K562 (cell line): Measurements from ENCODE around the gene GFI1B. TPM values are rescaled to one million over a fixed set of nuclear protein-coding genes. Genes with fewer than 3 reads are reported as not detected.

Experiments
- CBFA2T3 ChIP-seq: fragments of 450-650 bp; IDR thresholded peaks from 2 replicates; pipeline ENCODE4 v1.6.1; 2017
- FOXM1 ChIP-seq, 2 experiments: fragments of 450-650 bp in 1 of 2; sonication (generic) in 1 of 2; formaldehyde crosslinking in 1 of 2; IDR thresholded peaks; 2 replicates each; pipeline versions ENCODE4 v1.6.1 to v1.9.0; 2017 to 2022; ENCODE audit warnings: low read depth in 2 of 2, mild to moderate bottlenecking in 2 of 2, missing genetic modification reagents in 1 of 2, moderate library complexity in 1 of 2
- MEIS2 ChIP-seq: fragments of 450-650 bp; IDR thresholded peaks from 2 replicates; pipeline ENCODE4 v1.6.1; 2014; ENCODE audit warnings: mild to moderate bottlenecking; ENCODE audit not compliant: partially characterized antibody
- NFE2 ChIP-seq: IDR thresholded peaks from 2 replicates; pipeline ENCODE4 v1.6.1; 2014; ENCODE audit warnings: antibody characterized with exemption, low read depth
- NR2F6 ChIP-seq: fragments of 450-650 bp; formaldehyde crosslinking; IDR thresholded peaks from 2 replicates; pipeline ENCODE4 v1.4.0; 2020; ENCODE audit warnings: mild to moderate bottlenecking
- NR3C1 ChIP-seq: sonication (generic); formaldehyde crosslinking; IDR thresholded peaks from 2 replicates; pipeline ENCODE4 v1.8.1; 2022; ENCODE audit warnings: missing genetic modification reagents
- PRMT5 ChIP-seq: sonication (generic); formaldehyde crosslinking; IDR thresholded peaks from 2 replicates; pipeline ENCODE4 v1.5.0; 2020; ENCODE audit warnings: missing genetic modification reagents
- SLC30A9 ChIP-seq: fragments of 250-450 bp; sonication (Bioruptor Pico); IDR thresholded peaks from 2 replicates; pipeline ENCODE4 v1.8.0; 2022; ENCODE audit warnings: mild to moderate bottlenecking, moderate library complexity
- TCF3 ChIP-seq: sonication (generic); formaldehyde crosslinking; IDR thresholded peaks from 2 replicates; pipeline ENCODE4 v1.4.0; 2020; ENCODE audit warnings: mild to moderate bottlenecking, missing genetic modification reagents
- TSC22D4 ChIP-seq: fragments of 450-650 bp; IDR thresholded peaks from 2 replicates; pipeline ENCODE4 v1.6.1; 2016; ENCODE audit warnings: missing genetic modification characterization, missing biosample characterization, control low read depth
- ZFP36 ChIP-seq: fragments of 150-350 bp; IDR thresholded peaks from 2 replicates; pipeline ENCODE4 v1.6.1; 2018; ENCODE audit warnings: low read length, low read depth; ENCODE audit not compliant: partially characterized antibody
- ZFX ChIP-seq: sonication (generic); formaldehyde crosslinking; IDR thresholded peaks from 2 replicates; pipeline ENCODE4 v1.8.0; 2022; ENCODE audit warnings: mild to moderate bottlenecking, missing genetic modification reagents, moderate library complexity
- ZNF121 ChIP-seq: sonication (generic); formaldehyde crosslinking; conservative IDR thresholded peaks from 2 replicates; pipeline ENCODE4 v1.8.0; 2022; ENCODE audit warnings: missing genetic modification reagents
- polyA plus RNA-seq, 8 experiments: library from polyadenylated mRNA; depleted of rRNA in 4 of 8; stranded (reverse) in 5 of 8; unstranded in 3 of 8; fragments of >200 nt; fragmentation: Nextera tagmentation in 2 of 8; fragmentation: Illumina TruSeq in 1 of 8; extraction: Ambion mirVana in 2 of 8; extraction: Trizol in 1 of 8; gene quantifications; 2 replicates each; pipeline versions ENCODE4 v1.2.1 to v1.2.3, GENCODE V29; 2011 to 2014; ENCODE audit warnings: inconsistent platforms in 1 of 8, missing spikeins in 1 of 8
- total RNA-seq, 7 experiments: library from RNA; depleted of rRNA in 6 of 7; stranded (reverse); fragments of >200 nt in 6 of 7; fragmentation: Illumina TruSeq in 2 of 7; extraction: Trizol in 2 of 7; gene quantifications; 2 replicates each; pipeline versions ENCODE4 v1.2.1 to v1.2.3, GENCODE V29; 2011 to 2021; ENCODE audit warnings: low replicate concordance in 1 of 7
- TF ChIP-seq, protein P1 (sequence below): IDR thresholded peaks from 2 replicates; pipeline ENCODE4 v1.6.1; 2011; ENCODE audit warnings: borderline replicate concordance, low read depth, mild to moderate bottlenecking, moderate library complexity, low read length; ENCODE audit not compliant: insufficient read depth, poor library complexity, severe bottlenecking
- TF ChIP-seq, protein P2 (sequence below): fragments of 250-450 bp; sonication (Bioruptor Pico); IDR thresholded peaks from 2 replicates; pipeline ENCODE4 v1.4.0; 2020
- TF ChIP-seq, protein P3 (sequence below): conservative IDR thresholded peaks from 2 replicates; pipeline ENCODE4 v1.6.1; 2011; ENCODE audit warnings: low read depth, mild to moderate bottlenecking, low read length; ENCODE audit not compliant: control insufficient read depth
- TF ChIP-seq, protein P4 (sequence below): fragments of 450-650 bp; IDR thresholded peaks from 2 replicates; pipeline ENCODE4 v1.6.1; 2016; ENCODE audit warnings: low read depth, mild to moderate bottlenecking, moderate library complexity
- TF ChIP-seq, protein P5 (sequence below): fragments of 450-650 bp; conservative IDR thresholded peaks from 2 replicates; pipeline ENCODE4 v1.6.1; 2016; ENCODE audit warnings: missing genetic modification characterization, low read depth, mild to moderate bottlenecking, missing compliant biosample characterization, moderate library complexity

The GFI1B gene
- total and polyA plus RNA-seq, 9 of the 15 experiments (the other 6 are each of a cell fraction or from before 2014, with no cell fraction given), result 8.0 to 75.7 (median 34.5) TPM

DNA sequence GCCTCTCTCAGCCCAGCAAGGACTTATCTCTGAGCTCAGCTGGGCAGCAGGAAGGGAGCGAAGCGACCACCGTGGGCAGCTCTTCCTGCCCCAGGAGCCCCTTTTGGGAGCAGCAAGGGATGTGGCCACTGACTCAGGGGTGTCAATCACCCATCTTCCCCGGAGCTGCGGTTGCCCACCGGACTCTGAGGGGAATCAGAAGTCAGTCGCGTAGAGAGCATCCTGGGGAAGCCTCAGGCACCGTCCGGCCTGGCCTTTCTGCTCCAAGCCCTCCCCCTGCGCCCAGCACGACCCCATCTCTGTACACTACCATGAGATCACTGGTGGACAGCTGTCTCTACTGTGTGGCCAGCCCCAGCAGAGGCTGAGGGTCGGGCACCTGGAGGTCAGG lies 24.6 kb downstream of the GFI1B start (continued):
- TF ChIP-seq, protein P1, sequence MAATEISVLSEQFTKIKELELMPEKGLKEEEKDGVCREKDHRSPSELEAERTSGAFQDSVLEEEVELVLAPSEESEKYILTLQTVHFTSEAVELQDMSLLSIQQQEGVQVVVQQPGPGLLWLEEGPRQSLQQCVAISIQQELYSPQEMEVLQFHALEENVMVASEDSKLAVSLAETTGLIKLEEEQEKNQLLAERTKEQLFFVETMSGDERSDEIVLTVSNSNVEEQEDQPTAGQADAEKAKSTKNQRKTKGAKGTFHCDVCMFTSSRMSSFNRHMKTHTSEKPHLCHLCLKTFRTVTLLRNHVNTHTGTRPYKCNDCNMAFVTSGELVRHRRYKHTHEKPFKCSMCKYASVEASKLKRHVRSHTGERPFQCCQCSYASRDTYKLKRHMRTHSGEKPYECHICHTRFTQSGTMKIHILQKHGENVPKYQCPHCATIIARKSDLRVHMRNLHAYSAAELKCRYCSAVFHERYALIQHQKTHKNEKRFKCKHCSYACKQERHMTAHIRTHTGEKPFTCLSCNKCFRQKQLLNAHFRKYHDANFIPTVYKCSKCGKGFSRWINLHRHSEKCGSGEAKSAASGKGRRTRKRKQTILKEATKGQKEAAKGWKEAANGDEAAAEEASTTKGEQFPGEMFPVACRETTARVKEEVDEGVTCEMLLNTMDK, result no peak
- TF ChIP-seq MEIS2 (peak; percentile 34), NR2F6 (CRISPR knock-in tag) (no peak), NR3C1 (CRISPR knock-in tag) (no peak), ZFX (peak; percentile 60), ZNF121 (CRISPR knock-in tag) (no peak), SLC30A9 (no peak), TCF3 (peak; percentile 89), FOXM1 (IDR thresholded peaks at IDR 0.05; ENCODE audit: low read depth) (no peak), FOXM1 (CRISPR knock-in tag; IDR thresholded peaks at IDR 0.05; ENCODE audit: low read depth) (no peak), NFE2 (no peak), TSC22D4 (tag) (no peak), ZFP36 (no peak), PRMT5 (CRISPR knock-in tag) (no peak), CBFA2T3 (peak; percentile 84)
- TF ChIP-seq, protein P2, sequence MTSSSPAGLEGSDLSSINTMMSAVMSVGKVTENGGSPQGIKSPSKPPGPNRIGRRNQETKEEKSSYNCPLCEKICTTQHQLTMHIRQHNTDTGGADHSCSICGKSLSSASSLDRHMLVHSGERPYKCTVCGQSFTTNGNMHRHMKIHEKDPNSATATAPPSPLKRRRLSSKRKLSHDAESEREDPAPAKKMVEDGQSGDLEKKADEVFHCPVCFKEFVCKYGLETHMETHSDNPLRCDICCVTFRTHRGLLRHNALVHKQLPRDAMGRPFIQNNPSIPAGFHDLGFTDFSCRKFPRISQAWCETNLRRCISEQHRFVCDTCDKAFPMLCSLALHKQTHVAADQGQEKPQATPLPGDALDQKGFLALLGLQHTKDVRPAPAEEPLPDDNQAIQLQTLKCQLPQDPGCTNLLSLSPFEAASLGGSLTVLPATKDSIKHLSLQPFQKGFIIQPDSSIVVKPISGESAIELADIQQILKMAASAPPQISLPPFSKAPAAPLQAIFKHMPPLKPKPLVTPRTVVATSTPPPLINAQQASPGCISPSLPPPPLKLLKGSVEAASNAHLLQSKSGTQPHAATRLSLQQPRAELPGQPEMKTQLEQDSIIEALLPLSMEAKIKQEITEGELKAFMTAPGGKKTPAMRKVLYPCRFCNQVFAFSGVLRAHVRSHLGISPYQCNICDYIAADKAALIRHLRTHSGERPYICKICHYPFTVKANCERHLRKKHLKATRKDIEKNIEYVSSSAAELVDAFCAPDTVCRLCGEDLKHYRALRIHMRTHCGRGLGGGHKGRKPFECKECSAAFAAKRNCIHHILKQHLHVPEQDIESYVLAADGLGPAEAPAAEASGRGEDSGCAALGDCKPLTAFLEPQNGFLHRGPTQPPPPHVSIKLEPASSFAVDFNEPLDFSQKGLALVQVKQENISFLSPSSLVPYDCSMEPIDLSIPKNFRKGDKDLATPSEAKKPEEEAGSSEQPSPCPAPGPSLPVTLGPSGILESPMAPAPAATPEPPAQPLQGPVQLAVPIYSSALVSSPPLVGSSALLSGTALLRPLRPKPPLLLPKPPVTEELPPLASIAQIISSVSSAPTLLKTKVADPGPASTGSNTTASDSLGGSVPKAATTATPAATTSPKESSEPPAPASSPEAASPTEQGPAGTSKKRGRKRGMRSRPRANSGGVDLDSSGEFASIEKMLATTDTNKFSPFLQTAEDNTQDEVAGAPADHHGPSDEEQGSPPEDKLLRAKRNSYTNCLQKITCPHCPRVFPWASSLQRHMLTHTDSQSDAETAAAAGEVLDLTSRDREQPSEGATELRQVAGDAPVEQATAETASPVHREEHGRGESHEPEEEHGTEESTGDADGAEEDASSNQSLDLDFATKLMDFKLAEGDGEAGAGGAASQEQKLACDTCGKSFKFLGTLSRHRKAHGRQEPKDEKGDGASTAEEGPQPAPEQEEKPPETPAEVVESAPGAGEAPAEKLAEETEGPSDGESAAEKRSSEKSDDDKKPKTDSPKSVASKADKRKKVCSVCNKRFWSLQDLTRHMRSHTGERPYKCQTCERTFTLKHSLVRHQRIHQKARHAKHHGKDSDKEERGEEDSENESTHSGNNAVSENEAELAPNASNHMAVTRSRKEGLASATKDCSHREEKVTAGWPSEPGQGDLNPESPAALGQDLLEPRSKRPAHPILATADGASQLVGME (CRISPR knock-in tag), result no peak
- TF ChIP-seq, protein P3, sequence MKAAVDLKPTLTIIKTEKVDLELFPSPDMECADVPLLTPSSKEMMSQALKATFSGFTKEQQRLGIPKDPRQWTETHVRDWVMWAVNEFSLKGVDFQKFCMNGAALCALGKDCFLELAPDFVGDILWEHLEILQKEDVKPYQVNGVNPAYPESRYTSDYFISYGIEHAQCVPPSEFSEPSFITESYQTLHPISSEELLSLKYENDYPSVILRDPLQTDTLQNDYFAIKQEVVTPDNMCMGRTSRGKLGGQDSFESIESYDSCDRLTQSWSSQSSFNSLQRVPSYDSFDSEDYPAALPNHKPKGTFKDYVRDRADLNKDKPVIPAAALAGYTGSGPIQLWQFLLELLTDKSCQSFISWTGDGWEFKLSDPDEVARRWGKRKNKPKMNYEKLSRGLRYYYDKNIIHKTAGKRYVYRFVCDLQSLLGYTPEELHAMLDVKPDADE, result 0 out of 2 replicates have a peak, but pooled peaks have one; percentile 40
- TF ChIP-seq, protein P4, sequence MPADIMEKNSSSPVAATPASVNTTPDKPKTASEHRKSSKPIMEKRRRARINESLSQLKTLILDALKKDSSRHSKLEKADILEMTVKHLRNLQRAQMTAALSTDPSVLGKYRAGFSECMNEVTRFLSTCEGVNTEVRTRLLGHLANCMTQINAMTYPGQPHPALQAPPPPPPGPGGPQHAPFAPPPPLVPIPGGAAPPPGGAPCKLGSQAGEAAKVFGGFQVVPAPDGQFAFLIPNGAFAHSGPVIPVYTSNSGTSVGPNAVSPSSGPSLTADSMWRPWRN, result no peak
- TF ChIP-seq, protein P5, sequence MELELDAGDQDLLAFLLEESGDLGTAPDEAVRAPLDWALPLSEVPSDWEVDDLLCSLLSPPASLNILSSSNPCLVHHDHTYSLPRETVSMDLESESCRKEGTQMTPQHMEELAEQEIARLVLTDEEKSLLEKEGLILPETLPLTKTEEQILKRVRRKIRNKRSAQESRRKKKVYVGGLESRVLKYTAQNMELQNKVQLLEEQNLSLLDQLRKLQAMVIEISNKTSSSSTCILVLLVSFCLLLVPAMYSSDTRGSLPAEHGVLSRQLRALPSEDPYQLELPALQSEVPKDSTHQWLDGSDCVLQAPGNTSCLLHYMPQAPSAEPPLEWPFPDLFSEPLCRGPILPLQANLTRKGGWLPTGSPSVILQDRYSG (tag), result no peak
